ENCODE measurements around the gene STYXL2.

- TF ChIP-seq FOSL1 (IDR thresholded peaks at IDR 0.05; ENCODE audit: insufficient read depth, low read depth, low read length) (no peak), CTCF (IDR thresholded peaks at IDR 0.05; ENCODE audit: control extremely low read depth in 1 of 3, insufficient read depth in 1 of 3, low read depth in 1 of 3, low read length in 3 of 3) (no peak), POLR2A (IDR thresholded peaks at IDR 0.05; ENCODE audit: control extremely low read depth in 1 of 2, low read depth in 2 of 2, low read length in 2 of 2) (no peak), JUND (IDR thresholded peaks at IDR 0.05; ENCODE audit: low read length) (peak; percentile 76), SRF (IDR thresholded peaks at IDR 0.05; ENCODE audit: low read depth, low read length) (no peak), USF2 (IDR thresholded peaks at IDR 0.05; ENCODE audit: low read length) (no peak), ZNF274 (IDR thresholded peaks at IDR 0.05; ENCODE audit: borderline replicate concordance, extremely low read depth, low read length) (no peak), EZH2 (IDR thresholded peaks at IDR 0.05; ENCODE audit: low read depth, low read length, severe bottlenecking) (no peak), CEBPB (IDR thresholded peaks at IDR 0.05; ENCODE audit: low read depth, low read length) (no peak), RFX5 (IDR thresholded peaks at IDR 0.05; ENCODE audit: borderline replicate concordance, low read depth, low read length) (no peak)
These were observed 42.3 kb downstream of the STYXL2 start for GRCh38 chr1:167136191-167136614.
